Measurements from ENCODE around the gene CNIH3.

Gene CNIH3

DNA sequence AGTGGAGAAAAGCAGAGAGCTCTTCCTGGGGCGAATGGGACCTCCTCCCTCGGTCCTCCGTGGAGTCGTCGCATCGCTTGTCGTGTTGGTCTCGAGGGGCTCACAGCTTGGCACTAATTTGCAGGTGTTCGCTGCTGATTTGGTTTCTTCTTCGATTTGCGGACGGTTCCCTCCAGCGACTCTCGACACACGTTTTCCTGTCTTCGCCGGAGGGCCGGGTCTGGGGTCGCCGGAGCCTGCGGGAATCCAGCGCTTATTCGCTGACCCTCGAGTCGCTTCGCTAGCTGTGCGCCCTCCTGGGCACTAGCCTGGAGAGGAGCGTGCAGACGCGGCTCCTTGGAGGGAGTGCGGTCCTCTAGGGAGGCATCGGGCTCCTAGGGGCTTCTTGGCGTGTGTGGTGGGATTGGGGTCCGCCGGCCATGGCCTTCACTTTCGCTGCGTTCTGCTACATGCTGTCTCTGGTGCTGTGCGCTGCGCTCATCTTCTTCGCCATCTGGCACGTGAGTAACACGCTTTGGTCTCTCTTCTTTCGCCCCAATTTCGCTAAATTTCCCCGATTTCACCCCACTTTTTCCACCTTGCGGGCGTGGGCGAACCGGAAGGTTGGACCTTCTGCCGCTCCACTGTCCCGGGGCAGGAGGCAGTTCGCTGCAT is 766 bp downstream of the CNIH3 start:
- no peak for DNase-seq

DNA sequence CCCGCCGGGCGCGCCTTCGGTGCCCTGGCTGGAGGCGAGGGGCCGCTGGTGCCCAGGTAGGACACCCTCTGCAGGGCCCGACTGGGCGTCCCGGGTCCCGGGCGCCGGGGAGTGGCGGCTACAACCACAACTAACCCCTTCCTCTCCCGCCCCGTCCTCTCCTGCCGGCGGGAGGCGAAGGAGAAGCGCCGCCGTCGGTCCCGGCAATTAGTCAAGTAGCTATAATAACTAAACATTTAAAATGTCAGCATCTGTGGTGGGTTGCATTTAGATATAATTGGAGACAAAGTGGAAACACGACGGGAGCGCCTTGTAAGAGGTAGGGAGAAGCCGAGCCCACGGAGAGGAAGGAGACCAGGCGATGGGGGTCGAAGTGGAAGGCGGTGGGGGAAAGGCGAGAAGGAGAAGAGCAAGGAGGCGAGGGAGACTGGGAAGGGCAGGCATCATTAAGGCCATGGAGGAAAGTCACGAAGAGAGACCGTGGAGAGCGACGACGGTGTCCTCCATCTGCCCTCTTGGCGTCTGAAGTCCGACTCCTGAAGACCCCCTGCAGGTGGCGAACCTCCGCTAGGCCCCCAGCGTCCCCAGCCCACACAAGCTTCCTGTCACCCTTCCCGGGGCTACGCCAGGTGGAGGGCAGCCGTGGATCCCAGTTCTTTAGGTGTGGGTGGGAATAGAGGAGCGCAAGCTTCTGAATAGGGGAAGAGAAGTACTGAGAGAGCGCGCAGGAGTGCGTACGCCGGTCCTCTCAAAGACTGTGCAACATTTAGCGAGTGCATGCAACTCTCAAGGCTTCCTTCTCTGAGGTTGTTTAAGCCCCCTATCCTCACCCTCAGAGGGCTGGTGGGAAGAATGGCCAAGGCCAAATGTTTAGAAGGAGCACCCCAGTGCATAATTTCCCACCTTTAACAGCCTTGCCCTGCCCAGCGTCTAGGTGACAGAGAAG is 1.6 kb downstream of the CNIH3 start:
- DNase-seq = no peak

DNA sequence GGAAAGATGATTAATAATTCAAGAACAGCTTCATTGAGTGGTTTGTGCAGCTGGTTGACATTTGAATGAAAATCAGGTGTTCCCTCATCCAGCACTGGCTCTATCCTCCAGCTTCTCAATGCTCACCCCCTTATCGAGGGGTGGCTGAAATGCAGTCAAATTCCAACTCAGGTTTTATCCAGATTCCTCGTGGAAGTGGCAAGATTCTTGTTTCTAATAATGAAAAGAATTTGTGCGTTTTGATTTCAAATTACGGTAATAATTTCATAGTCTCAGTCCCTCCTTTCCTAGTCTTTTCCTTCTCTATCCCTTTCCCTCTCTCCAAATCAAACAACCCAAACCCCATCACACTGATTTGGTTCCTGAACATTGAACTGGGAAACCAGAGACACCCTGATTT is 3.1 kb downstream of the CNIH3 start:
- no peak for DNase-seq

DNA sequence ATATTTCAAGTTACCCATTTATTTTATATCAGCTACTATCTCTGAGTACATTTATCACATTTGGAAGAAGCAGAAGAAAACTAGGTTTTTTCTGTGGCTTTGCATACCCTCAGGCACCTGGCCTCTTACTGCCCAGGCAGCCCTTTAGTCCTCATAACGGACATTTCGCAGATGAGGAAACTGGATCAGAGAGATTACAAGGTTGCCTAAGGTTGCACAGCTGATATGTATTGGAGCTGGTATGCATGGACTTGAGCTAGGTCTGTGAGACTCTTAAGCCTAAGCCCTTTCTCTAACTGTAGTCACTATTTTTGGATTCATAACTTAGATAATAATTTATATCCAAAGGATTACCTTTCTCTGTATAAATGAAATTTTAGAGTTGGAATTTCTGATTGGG is 4.0 kb downstream of the CNIH3 start:
- no peak for DNase-seq

DNA sequence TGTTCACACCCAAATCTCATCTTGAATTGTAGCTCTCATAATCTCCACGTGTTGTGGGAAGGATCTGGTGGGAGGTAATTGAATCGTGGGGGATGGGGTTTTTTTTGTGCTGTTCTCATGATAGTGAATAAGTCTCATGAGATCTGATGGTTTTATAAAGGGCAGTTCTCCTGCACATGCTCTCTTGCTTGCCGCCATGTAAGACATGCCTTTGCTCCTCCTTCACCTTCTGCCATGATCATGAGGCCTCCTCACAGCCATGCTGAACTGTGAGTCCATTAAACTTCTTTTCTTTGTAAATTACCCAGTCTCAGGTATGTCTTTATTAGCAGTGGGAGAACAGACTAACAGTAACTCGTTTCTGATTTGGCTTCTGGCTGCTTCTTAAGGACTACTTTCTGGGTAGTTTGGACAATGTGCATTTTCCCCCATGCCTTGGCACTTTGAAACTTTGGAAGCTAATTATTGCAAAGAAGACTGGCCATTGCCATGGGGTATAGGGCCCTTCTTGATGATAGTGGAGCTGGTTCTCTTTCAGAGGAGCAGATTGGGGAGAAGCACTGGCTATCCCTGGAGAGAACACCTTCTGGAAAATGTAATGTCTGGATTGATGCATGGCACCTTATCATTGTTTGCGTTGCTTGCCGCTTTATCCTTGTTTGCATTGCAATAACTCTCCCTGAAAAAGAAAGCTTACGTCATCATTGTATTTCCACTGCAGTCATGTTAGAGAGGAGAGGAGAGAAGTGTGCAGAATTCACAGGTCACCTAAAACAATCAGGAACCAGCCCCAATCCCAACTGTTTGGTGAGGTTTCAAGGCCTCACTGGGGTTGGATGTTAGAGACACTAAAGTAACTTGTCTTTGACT is 5.9 kb downstream of the CNIH3 start:
- DNase-seq = no peak

DNA sequence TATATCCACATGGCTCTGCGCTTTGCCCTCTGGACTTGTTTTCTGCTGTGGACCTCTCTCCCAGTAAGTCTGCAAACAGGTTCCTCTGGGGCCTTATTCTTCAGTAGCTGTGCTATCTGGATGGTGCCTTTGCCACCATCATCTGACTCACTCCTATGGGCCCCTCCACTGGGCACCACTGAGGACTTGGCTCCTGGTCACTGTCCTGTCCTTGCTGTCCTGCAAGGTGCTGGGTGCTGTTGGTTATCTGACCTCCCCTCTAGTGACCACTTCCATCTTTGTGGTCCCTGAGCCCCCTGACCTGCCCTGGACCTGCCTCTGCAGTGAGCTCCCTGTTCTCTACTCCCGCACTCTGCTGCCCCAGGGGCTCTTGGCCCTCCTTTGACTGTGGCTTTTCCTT is 6.7 kb downstream of the CNIH3 start:
- DNase-seq = no peak

DNA sequence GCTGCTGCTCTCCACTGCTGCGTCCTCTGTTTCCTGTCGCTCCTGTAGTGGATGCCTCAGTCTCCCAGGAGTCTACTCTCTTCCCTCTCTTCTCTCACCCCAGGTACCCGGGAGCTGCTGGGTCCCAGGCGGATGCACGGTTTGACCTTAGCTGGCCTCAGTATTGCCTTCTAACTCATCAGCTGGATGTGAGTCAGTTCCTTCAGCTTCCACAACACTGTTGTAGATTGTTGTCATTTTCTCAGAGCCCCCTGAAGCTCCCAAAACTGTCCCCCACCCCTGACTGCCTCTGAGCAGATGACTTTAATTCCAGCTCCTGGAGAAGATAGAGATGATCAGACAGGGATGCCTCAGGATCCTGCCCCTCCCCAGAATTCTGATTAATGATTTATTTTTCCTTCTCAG is 7.2 kb downstream of the CNIH3 start:
- DNase-seq = no peak

DNA sequence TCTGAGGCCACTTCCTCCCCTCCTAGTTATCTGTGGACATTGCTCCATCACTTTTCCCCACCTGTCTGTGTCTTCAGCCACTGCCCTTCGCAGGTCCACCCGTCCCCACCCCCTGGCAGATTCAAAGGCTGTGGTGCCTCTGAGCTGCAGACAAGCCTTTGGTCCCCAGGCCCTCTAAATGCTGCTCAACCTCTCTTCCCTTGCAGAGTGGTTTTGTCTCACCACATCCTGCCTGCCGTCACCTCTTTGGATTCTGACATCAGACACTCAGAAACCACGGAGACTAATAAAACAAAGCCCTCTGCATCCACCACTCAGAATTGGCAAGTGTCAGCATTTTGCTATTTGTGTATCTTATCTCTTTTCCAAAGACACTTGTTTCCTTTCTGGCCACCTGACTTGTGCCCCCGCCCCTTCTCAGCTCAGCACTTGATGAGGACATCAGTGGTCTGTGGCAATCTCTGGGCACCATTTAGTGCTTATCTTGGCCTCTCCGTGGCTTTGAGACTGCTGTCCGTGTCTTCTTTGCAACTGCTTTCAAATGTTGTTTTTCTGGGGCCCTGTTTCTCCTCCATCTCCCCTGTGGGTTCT is 7.7 kb downstream of the CNIH3 start:
- no peak for DNase-seq

DNA sequence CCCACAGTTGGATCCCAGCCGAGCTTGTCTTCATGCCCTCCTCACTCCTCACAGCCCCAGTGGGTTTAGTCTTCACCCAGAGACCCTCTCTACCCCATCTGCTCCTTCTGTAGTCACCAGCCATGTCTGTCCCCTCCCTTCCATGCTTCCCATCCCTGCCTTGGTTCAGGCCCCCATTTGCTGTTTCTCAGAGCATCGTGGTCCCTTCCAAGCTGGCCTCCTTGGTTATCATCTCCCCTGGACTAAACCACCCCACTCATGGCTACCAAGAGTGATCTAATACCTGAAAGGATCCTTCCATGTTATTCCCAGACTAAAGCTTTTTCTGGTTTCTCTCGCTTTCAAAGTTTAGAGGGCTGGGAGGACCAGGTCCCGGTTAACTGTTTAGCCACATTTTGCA is 8.3 kb downstream of the CNIH3 start:
- DNase-seq = no peak

DNA sequence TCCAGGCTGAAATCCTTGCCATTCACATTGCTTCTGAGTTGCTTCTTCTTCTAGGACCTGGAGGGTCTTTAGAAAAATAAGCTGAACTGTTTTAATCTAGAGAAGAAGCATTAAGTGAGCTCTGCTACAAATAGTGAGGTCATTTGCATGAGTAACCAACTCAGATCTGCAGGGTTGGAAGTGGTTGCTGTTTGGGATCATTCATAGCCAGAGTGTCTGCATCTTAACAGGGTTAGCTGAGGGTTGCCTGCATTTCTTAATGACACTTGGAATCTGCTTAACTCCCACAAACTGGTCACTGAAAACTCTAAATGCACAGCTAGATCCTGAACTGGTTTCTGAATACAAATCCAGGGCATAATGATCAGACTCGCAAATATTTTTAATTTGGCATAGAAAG is 9.9 kb downstream of the CNIH3 start:
- no peak for DNase-seq

DNA sequence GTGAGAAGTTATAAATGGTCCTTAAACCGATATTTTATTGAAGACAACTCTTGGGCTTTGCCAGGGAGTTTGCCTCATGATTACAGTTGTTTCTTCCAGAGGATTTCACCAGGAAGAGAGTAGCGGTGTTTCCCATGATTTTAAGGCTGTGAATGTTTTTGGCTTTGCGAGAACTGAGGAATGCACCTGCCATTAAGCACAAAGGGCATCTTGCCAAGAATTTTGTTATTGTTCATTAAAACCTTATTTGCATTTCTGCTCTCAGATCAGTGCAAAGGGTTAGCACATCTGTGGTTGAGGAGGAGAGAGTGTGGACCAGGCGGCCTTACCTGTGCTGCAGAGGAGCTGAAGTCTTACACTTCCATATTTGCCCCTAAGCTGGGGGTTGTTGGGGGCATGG is 13.8 kb downstream of the CNIH3 start:
- DNase-seq = no peak

DNA sequence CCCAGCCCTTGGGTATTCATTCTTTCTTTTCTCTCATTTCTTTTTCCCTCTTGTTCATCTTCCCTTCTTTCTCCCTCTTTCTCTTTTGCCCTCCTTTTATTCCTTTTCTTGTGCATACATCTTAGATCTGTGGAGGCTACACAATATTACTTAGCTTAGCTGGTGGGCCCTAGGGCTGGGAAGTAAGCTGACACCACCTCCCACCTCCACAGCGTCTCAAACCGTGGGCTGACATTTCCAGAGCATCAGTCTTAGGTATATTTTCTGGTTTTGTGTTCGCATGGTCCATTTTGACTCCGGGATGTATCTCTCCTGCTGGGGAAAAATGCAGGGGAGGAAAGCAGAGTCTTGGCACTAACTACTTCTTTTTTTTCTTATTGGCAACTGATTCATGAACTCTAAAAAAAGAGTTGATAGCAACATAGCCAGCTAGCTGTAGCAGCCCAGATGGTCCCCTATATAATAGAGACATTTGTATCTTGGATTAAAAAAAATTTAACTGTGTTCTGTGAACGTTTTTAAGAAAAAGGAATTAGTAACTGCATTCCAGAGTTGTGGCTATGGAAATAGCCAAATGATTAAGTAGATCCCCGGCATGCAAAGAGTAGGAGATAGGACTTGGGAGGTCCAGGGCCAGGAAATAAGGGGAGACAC is 15.5 kb downstream of the CNIH3 start:
- DNase-seq = no peak

DNA sequence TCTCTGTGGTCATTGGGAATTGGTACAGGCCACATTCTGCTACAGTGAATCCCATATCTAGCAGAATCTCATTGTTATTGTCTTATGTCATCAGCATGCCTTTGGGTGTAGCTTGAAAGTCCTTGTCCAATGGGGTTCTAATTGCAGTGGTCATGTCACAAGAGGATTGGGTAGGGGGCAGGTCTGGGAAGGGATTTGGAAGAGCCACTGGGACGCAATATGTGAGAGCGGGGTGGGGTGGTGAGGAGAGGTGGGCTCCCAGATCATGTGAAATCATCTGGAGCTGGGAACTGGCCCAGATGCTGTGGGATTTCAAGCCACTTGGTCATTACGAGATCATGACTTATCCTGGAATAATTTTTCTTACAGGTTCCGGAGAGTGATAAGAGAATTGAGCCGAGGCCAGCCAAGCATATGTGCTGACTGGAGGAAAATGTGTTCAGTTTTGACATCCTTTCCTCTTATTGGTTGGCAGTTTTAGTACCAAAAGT is 16.3 kb downstream of the CNIH3 start:
- DNase-seq = no peak

DNA sequence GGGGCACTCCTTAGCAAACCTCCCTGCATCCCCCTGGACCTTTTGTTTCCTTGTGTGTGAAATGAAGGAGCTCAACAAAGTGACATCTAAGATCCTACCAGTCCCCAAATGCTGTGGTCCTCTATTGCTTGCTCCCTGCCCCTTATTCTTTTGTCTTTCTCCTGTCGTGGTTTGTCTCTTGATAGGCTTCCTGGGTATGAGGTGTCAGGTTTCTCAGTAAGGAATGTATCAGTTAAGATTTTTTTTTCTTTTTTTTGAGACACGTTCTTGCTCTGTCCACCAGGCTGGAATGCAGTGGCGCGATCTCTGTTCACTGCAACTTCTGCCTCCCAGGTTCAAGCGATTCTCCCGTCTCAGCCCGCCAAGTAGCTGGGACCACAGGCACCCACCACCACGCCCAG is 16.8 kb downstream of the CNIH3 start:
- no peak for DNase-seq

DNA sequence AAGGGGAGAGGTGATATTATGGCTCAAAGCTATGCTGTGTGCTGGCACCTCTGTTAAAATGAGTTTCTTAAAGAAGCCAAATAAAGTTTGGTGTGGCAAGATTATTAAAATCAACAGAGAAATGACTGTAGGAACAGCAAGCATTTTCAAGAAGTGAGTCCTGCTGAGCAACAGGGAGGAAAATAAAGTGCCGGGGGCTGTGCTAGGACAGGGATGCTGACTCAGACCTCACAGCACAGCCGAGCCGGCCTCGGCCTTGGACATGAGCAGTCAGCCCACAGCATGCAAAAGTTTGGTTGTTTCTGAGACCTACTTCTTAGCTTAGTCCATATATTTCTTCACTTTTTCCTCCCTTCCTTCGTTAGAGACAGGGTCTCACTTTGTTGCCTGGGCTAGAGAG is 19.2 kb downstream of the CNIH3 start:
- no peak for DNase-seq

DNA sequence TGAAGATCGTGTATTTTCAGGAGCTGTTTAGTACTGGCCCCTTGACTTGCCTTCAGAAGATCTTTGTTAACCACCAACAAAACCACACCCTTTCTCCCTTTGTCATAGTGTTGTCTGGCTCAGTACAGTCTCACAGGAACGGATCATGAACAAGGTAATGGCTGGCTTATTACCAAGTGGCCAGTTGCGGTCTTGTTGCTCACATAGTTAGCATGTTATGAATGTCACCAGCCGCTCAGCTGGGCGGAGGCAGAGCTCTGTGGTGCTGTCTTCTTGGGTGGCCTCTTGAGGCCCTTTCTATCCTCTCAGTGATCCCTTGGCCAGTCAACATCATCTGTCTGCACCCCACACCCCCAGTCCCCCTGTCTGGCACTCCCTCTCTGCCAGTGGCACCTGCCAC is 21.4 kb downstream of the CNIH3 start:
- DNase-seq = no peak

DNA sequence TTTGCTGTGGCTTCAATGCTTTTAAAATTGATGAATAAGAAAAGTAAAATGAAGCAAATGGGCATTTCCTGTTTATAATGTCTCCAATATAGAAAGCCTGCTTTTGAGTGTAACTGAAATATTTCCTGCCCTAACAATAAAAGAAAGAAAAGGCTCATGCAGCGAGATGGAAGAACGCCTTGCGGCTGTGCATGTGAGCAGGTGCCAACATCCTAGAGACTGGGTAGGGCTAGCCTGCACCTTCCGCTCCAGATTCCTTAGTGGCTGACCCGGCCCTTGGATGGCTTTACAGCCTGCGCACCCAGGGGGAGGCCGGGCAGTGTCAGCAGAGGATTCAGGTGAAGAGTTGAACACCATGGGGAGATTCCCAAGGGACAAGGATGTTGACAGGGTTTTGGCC is 21.8 kb downstream of the CNIH3 start:
- no peak for DNase-seq

DNA sequence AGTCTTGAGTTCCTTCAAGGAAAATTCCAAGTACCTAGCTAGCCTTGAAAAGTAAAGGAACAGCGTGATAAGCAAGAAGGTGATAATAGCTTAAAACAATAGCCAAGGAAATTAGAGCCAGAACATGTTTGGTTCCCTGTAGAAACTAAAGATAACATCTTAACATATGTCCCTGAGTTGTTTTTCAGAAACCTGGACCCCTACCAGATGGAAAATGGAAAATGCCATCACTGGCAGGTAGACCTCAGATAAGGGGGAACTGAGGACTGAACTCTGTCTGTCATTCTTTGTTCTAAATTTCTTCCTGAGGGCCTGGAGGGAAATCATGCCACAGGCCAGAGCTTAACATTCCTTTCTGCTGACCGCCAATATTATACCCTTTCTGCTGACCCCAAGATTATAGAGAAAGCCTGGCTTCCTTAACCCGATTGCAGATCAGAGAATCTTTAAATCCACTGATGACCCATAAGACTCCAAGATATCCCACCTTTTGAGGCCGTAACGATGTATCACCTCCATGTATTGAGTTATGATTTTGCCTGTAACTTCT is 23.4 kb downstream of the CNIH3 start:
- no peak for DNase-seq

DNA sequence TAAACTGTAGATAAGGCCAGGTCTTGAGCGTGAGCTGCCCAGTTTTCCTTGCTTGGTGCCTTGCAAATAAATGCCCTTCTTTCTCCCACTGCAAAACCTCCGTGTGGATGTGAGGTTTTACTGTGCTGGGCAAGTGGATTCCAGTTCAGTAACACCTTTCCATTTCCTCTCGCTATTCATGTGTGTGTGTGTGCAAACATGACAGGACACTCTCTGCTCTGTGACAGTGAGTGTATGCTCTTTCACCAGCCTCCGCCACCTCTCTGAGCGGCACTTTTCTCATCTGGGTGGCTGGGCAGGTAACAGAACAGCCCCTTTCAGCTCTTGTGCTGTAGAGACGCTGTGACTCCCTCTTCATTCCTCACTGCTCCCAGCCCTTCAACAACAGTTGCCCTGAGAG is 23.9 kb downstream of the CNIH3 start:
- no peak for DNase-seq

DNA sequence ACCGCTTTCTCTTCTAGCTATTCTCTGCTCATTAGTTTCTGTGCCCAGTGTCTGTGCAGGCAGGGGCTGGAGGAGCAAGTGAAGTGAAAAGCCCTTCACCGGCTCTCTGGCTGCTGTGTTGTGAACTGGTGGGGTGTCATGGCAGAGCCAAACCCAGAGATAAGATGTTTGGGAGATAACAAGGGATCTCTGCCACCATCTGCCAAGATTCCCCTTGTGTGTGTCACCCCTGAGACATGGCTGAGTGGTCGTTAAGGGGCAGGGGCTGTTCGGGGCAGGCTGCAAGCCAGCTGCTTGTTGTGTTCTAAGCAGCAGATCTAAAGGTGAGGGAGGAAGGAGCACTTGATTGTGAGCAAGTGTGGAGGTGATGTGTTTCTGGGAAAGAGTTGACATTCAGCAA is 24.5 kb downstream of the CNIH3 start:
- DNase-seq = no peak

DNA sequence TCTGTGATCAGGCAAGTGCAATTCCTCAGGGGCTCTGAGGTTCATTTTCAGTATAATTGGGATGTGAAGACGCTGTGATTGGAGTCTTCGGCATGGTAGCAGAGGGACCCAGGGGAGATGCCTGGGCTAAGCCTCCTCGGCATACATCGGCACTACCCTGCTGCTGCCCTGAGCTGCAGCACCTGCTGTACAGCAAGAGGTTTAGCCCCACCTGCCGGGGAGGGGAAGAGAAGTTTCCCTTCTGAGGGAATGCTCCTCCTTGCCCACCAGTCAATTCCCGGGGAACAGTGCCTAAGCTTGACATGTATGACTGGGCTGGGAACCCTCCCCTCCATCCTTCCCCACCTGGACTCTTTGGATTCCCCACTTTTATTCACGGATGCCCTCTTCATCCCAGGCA is 24.9 kb downstream of the CNIH3 start:
- no peak for DNase-seq

DNA sequence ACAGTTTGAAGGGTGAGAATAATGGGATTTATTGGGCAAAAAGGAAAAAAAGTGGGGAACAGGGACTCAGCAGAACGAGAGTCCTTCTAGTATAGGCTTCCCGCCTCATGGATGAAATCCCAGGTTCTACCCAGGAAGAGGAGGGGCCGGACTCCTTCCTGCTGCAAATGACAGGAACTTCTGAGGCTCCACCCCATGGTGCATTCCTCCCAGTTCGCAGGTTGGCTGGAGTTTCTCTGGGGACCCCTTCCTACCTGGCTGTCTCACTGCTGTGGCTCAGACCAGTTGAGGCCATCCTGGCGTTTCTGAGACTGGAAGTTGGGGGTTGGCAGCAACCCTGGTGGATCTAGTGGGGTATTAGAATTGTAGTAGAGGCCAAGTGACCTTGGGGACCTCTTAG is 27.5 kb downstream of the CNIH3 start:
- no peak for DNase-seq
